Calu3 (cell line): ENCODE results near the gene C19orf44. TPM values are rescaled to one million over a fixed set of nuclear protein-coding genes. Genes with fewer than 3 reads are reported as not detected.
"Not testable (repeated sequence)": the region's sequence is repeated elsewhere in the genome, so short reads cannot be mapped to it uniquely, and the experiment has no call there.

ENCODE experiments used
- BruUV-seq: library from RNA; stranded (reverse); fragments of 400-500 nt; replicated peaks from 2 replicates; lab custom pipeline; 2021; lab: Mats Ljungman, UMichigan
- CTCF ChIA-PET: fragments of 300-600 bp; sonication (Branson Sonifier 250); formaldehyde crosslinking; loops from one replicate; lab custom pipeline; 2022; ENCODE audit warnings: antibody characterized with exemption; lab: Charles Lee
- DNase-seq: peaks from one replicate; pipeline ENCODE4 v3.0.0; 2022
- H3K27ac Mint-ChIP-seq: one replicate; pipeline ENCODE4 v1.8.0; 2022; ENCODE audit warnings: mixed read lengths; ENCODE audit not compliant: unreplicated experiment
- H3K27me3 Mint-ChIP-seq: one replicate; pipeline ENCODE4 v1.8.0; 2022; ENCODE audit warnings: mixed read lengths; ENCODE audit not compliant: unreplicated experiment
- H3K36me3 Mint-ChIP-seq: one replicate; pipeline ENCODE4 v1.8.0; 2022; ENCODE audit warnings: mild to moderate bottlenecking, moderate library complexity, mixed read lengths; ENCODE audit not compliant: insufficient read depth, unreplicated experiment
- H3K4me1 Mint-ChIP-seq: one replicate; pipeline ENCODE4 v1.8.0; 2022; ENCODE audit warnings: mild to moderate bottlenecking, low read depth, mixed read lengths; ENCODE audit not compliant: unreplicated experiment
- H3K4me3 Mint-ChIP-seq: one replicate; pipeline ENCODE4 v1.8.0; 2022; ENCODE audit warnings: mild to moderate bottlenecking, low read depth, moderate library complexity, mixed read lengths; ENCODE audit not compliant: unreplicated experiment
- H3K9me3 Mint-ChIP-seq: one replicate; pipeline ENCODE4 v1.8.0; 2022; ENCODE audit warnings: low read depth, mixed read lengths; ENCODE audit not compliant: unreplicated experiment
- CTCF ChIP-seq: fragments of 200-600 bp; IDR thresholded peaks from one replicate; pipeline ENCODE4 v1.8.0; 2022; ENCODE audit warnings: antibody characterized with exemption; ENCODE audit not compliant: unreplicated experiment
- intact Hi-C: fragments of 100-400 bp; cut with micrococcal nuclease; formaldehyde crosslinking; loops from one replicate; pipeline ENCODE4 v1.10.0; 2022; ENCODE audit not compliant: unreplicated experiment
- total RNA-seq: library from RNA; stranded (reverse); gene quantifications from 2 replicates; pipeline ENCODE4 v1.2.3, GENCODE V29; 2022

Gene C19orf44
- total RNA-seq, 1 experiment from 2014 or later, result 4.5 TPM

DNA sequence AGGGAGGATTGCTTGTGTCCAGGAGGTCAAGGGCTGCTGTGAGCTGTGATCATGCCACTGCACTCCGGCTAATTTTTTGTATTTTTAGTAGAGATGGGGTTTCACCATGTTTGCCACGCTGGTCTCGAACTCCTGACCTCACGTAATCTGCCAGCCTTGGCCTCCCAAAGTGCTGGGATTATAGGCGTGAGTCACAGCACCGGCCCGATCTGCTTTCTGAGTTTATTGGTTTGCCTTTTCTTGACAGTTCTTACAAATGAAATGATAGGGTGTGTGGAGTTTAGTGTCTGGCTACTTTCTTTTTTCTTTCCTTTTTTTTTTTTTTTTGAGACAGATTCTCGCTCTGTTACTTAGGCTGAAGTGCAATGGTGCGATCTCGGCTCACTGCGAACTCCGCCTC is 848 bp downstream of the C19orf44 start:
- Mint-ChIP-seq H3K4me3 (peak overlapping the region; percentile 100), H3K36me3 (peaks cover 19% of the 10 kb centered on the region), H3K27ac (no peak overlapping the region), H3K4me1 (no peaks in the 10 kb centered on the region), H3K9me3 (no peaks in the 10 kb centered on the region), H3K27me3 (no peaks in the 10 kb centered on the region)
- CTCF ChIA-PET, result no interaction called here
- no peak for TF ChIP-seq CTCF
- BruUV-seq, result no TSS peak
- intact Hi-C loops, result no loop called here
- DNase-seq, result no peak

DNA sequence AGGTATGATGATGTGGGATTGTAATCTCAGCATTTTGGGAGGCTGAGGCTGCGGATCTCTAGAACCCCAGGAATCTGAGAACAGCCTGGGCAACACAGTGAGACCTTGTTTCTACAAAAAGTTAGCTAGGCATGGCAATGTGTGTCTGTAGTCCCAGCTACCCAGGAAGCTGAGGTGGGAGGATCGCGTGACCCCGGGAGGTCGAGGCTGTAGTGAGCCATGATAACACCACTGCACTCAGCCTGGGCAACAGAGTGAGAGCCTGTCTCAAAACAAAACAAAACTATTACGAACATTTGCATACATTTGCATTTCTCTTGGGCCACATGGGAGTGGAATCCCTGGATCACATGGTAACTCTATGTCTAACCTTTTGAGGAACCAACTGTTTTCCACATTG is 1.6 kb downstream of the C19orf44 start:
- CTCF ChIA-PET, result no interaction called here
- no TSS peak for BruUV-seq
- Mint-ChIP-seq H3K4me3 (no peak overlapping the region), H3K27ac (no peak overlapping the region), H3K9me3 (no peaks in the 10 kb centered on the region), H3K36me3 (peaks cover 19% of the 10 kb centered on the region), H3K4me1 (no peaks in the 10 kb centered on the region), H3K27me3 (no peaks in the 10 kb centered on the region)
- no peak for TF ChIP-seq CTCF
- DNase-seq, result no peak
- intact Hi-C loops, result no loop called here

DNA sequence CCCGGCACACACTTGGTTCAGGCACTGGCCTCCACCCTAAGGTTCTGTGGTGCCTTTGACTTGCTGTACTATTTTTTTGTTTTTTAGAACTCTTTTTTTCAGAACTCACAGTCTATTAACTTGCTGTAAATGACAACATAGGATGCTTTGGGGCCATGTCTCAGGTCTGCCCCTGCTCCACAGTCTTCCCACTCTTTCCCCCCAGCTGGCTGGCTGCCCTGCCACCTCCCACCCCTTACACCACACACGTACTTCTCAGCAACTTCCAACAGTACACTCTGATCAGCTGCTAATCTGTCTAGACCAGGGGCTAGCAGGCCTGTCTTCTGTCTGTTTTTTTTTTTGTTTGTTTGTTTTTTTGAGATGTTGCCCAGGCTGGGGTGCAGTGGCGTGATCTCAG is 8.1 kb downstream of the C19orf44 start:
- BruUV-seq, result no TSS peak
- Mint-ChIP-seq H3K4me1 (no peaks in the 10 kb centered on the region), H3K27ac (no peak overlapping the region), H3K4me3 (no peak overlapping the region), H3K27me3 (no peaks in the 10 kb centered on the region), H3K9me3 (no peaks in the 10 kb centered on the region), H3K36me3 (peaks cover 7% of the 10 kb centered on the region)
- no peak for DNase-seq
- CTCF ChIA-PET, result no interaction called here
- TF ChIP-seq CTCF, result no peak
- intact Hi-C loops, result no loop called here

DNA sequence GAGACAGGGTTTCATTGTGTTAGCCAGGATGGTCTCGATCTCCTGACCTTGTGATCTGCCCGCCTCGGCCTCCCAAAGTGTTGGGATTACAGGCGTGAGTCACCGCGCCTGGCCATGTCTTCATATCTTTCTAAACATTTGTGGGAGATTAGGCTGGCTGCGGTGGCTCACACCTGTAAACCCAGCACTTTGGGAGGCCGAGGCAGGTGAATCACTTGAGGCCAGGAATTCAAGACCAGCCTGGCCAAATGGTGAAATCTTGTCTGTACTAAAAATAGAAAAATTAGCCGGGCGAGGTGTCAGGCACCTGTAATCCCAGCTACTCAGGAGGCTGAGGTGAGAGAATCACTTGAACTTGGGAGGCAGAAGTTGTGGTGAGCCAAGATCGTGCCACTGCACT is 10.0 kb downstream of the C19orf44 start:
- intact Hi-C loops, H3K9me3 Mint-ChIP-seq, H3K27ac Mint-ChIP-seq, CTCF ChIA-PET, H3K27me3 Mint-ChIP-seq, BruUV-seq, DNase-seq, H3K4me3 Mint-ChIP-seq, H3K36me3 Mint-ChIP-seq, H3K4me1 Mint-ChIP-seq: not testable (repeated sequence)

- no peak for DNase-seq
- CTCF ChIA-PET, result no interaction called here
- Mint-ChIP-seq H3K27ac (no peak overlapping the region), H3K27me3 (no peaks in the 10 kb centered on the region), H3K4me1 (no peaks in the 10 kb centered on the region), H3K9me3 (no peaks in the 10 kb centered on the region), H3K4me3 (no peak overlapping the region), H3K36me3 (peaks cover 5% of the 10 kb centered on the region)
- no TSS peak for BruUV-seq
- intact Hi-C loops, result no loop called here
- TF ChIP-seq CTCF, result no peak
Observed at GRCh38 chr19:16506961-16507360, 10.8 kb downstream of the C19orf44 start.
